ENCODE results near the gene ZSCAN21.
A peak's percentile ranks its signal among the peaks of the same experiment; 100 is the strongest.

The ZSCAN21 gene

DNA sequence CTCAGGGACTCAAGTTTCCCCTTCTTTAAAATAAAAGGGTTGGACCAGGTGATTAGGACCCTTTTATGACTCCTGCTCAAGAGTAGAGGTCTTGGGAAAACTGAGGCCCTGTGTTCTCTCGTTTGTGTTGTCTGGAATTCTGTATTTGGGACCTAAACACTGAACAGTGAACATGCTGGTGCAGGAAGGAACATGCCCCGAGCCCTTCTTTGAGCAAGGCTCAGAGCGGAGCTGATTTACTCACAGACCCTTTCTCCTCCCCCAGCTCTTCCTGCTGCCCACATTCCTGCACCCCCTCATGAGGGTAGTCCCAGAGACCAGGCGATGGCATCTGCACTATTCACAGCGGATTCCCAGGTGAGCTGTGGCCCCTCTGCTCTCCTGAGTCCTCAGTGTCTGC is 20.0 kb upstream of the ZSCAN21 start:
- no peak for DNase-seq

DNA sequence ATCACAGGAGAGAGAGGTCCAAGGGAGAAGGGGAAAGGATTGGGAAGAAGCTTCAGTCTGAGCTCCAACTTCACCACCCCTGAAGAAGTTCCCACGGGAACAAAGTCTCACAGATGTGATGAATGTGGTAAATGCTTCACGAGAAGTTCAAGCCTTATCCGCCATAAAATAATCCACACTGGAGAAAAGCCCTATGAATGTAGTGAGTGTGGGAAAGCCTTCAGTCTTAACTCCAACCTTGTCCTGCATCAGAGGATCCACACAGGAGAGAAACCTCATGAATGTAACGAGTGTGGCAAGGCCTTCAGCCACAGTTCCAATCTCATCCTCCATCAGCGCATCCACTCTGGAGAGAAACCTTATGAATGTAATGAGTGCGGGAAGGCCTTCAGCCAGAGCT is 16.0 kb upstream of the ZSCAN21 start:
- no peak for DNase-seq

DNA sequence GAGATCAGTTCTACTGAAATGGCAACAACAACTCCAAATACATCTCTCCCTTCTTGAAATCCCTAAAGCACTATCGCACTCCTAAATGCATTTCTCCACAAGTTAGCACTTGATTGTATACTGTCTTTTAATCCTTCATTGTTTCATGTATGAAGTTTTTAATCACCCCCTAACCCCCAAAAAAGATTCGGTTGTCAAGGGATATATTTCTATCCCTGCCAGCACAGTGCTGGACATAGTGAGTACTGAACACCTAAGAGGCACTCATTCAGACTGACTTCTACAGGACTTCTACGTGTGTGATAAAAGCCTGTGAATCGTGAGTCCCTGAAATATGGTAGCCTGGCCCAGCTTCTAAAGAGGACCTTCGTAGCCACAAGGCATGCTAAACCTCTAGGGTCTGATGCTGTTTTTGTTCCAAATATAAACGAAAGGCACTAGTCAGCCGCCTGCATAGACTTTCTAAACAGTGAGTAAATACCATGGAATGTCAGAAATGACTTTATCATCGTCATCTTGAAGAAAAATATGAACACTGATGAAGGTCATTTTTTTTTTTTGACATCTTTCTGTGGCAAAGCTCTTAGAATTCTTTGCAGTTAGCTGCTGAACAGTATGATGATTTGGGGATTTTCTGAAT is 14.6 kb upstream of the ZSCAN21 start:
- DNase-seq = no peak

DNA sequence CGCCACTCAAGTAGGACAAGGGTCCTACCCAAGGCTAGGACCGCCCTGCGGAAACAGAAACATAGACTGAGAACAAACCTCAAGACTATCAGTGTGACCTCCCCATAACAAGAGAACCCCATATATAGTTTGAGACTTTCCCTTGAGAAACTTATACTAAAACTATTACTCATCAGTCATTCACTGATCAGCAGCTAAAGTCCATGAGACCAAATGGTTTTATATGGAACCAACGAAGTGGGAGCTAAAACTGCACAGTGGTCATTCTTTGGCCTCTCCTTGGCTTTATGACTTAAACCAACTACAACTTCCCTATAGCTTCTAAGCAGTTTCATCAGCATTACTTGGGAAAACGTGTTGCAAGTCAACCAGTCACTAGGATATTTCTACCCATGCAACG is 13.7 kb upstream of the ZSCAN21 start:
- DNase-seq = no peak

DNA sequence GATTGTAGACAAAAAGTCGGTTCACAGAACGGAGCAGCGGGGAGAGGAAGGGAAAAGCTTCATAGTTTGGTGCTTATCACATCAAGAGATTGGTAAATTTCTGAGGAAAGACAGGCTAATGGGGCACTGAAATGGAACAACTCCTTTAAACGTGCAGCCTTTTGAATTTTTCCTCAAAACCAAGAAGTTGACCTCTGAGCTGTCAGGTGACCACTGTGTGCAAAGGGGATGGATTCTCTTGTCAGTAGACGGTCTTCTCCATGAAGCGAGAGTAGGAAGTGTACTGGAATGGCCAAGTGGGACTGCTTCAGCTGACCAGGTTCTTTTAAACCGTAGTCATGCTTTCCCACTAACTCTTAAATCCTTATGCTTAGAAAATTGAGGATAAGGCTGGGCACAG is 11.2 kb upstream of the ZSCAN21 start:
- DNase-seq = no peak

DNA sequence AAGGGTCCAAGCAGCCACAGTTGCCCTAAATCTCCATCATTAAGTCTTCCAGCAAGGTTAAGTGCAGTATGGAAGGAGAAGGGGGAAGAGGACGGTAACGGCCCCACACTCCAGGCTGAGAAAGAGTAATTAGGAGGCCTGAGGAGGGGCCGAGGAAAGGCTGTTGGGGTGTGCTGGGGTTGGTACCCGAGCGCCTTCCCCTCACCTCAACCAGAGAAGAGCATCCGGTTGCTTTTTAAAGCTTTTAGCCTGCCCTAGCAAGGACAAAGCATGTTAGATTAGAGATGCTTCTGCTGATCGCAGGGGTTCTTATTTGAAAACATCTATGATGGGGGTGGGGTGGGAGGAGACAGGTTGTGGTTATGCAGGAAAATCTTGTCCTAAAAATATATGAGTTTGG is 9.0 kb upstream of the ZSCAN21 start:
- DNase-seq = no peak

DNA sequence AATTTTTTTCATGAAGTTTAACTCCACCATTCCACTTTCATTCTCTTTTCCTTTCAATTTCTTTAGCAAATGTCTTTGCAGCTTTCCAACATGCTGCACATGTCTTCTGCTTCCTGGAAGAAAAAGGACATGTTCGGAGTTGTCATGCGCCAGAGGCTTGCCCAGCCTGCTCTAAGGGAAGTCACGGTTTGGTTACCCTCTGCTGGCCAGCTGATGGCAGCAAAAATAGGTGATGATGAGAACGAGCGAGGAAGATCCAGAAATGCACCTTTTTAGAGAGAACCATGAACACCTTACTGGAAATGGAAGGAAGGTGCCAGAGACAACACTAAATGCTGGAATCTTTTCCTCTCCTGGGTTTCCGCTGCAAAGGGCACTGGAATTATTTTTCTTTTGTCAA is 4.9 kb upstream of the ZSCAN21 start:
- DNase-seq = no peak

DNA sequence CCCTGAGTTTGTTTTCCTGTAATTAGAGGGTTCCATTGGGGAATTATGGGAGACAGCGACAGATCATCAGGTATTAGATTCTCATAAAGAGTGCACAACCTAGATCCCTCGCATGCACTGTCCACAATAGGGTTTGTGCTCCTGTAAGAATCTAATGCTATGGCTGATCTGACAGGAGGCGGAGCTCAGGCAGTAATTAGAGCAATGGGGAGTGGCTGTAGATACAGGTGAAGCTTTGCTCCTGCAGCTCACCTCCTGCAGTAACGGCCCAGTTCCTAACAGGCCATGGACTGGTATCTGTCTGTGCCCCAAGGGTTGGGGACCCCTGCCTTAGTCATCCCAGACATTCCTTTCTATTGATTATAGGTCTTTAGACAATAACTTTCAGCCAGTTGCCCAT is 894 bp upstream of the ZSCAN21 start:
- no peak for DNase-seq

DNA sequence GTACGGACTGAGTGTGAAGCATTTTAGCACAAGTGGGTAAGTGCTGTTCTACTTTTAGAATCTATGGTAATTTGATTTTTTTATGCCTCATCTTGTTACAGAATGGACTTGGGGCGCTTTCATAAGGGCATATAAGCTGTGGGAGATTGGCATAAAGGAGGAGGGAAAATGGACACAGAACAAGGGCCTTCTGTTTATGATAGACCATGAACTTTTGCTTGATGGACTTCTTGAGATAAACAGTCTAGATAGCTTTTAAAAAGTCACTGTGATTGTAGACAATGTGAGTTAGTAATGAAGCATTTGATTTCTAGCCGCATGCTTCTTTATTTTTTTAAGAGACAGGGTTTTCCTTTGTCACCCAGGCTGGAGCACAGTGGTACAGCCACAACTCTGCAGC is 2.0 kb downstream of the ZSCAN21 start:
- no peak for DNase-seq

DNA sequence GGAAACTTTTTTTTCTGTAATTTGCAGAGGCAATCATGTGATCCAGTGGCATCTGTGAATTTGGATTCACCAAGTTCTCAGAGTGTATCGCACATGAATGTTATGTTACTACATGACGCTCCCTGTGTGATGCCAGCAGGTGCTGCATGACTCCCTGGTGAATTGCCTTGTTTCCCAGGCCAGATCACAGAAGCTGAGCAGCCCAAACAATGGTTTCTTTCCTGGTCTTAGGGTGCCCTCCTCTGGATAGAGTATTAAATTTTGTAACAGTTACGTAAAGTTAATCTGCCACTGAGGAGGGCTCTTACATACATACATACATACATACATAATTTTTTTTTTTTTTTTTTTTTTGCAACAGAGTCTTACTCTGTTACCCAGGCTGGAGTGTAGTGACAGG is 3.6 kb downstream of the ZSCAN21 start:
- DNase-seq = peak; percentile 76

DNA sequence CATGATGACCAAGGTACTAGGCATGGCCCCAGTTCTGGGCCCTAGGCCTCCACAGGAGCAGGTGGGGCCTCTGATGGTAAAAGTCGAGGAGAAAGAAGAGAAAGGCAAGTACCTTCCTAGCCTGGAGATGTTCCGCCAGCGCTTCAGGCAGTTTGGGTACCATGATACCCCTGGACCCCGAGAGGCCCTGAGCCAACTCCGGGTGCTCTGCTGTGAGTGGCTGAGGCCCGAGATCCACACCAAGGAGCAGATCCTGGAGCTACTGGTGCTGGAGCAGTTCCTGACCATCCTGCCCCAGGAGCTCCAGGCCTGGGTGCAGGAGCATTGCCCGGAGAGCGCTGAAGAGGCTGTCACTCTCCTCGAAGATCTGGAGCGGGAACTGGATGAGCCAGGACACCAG is 7.4 kb downstream of the ZSCAN21 start:
- no peak for DNase-seq

DNA sequence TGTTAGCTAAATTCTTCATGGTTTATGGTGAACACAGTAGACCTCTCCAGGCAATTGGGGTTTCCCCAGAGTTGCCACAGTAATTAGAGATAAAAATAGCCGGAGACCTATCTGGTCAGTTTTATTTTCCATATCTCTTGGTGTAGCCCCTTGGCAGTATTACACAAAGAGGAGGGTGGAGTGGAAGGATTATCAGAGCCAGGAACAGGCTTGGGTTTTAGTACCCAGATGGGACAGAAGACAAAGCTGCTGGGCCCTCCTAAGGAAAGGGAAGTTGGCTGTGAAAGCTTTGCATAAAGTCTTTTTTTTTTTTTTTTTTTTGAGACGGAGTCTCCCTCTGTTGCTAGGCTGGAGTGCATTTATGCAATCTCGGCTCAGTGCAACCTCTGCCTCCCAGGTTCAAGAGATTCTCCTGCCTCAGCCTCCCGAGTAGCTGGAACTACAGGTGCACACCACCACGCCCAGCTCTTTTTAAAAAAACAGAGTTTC is 9.7 kb downstream of the ZSCAN21 start:
- DNase-seq = no peak

DNA sequence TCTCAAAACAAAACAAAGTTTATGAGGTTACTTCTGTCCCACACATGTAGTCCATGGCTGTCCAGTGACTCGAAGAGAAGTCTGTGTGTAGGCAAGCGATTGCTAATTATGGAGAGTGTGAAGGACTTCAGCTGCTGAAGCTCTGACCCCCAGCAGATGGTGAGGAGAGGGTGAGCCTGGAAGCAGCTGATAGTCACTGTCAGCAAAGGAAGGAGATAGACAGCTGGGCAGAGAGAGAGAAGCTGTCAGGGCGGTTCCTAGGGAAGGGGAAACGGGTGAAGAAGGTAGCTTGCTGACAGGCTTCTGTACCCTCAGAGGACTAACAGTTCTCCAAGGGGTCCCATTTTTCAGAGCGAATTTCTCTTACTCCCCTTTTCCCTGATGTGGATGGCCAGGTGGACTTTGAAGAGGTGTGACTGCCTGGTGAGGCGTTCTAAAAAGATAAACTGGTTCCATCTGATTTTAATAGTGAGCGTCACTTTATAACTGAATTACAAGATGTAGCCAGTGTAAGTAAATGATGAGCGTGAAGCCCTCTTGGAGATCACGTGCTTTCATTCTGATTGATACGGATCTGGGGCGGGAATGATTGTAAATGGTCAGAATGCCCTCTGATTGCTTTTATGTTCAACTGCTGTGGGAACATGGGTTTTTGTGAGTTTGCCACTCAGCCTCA is 12.1 kb downstream of the ZSCAN21 start:
- DNase-seq = no peak

DNA sequence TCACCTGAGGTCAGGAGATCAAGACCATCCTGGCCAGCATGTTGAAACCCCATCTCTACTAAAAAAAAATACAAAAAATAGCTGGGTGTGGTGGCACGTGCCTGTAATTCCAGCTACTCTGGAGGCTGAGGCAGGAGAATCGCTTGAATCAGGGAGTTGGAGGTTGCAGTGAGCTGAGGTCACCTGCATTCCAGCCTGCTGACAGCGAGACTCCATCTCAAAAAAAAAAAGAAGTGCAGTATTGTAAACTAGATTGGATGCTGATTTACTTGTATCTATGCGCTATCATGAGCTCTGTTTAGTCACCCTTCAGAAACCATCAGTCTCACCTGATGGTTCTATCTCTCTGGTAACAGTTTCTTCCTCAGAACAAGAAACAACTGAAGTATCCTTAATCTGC is 13.8 kb downstream of the ZSCAN21 start:
- DNase-seq = no peak

DNA sequence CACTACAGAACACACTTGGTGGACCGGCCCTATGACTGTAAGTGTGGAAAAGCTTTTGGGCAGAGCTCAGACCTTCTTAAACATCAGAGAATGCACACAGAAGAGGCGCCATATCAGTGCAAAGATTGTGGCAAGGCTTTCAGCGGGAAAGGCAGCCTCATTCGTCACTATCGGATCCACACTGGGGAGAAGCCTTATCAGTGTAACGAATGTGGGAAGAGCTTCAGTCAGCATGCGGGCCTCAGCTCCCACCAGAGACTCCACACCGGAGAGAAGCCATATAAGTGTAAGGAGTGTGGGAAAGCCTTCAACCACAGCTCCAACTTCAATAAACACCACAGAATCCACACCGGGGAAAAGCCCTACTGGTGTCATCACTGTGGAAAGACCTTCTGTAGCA is 14.6 kb downstream of the ZSCAN21 start:
- DNase-seq = no peak

DNA sequence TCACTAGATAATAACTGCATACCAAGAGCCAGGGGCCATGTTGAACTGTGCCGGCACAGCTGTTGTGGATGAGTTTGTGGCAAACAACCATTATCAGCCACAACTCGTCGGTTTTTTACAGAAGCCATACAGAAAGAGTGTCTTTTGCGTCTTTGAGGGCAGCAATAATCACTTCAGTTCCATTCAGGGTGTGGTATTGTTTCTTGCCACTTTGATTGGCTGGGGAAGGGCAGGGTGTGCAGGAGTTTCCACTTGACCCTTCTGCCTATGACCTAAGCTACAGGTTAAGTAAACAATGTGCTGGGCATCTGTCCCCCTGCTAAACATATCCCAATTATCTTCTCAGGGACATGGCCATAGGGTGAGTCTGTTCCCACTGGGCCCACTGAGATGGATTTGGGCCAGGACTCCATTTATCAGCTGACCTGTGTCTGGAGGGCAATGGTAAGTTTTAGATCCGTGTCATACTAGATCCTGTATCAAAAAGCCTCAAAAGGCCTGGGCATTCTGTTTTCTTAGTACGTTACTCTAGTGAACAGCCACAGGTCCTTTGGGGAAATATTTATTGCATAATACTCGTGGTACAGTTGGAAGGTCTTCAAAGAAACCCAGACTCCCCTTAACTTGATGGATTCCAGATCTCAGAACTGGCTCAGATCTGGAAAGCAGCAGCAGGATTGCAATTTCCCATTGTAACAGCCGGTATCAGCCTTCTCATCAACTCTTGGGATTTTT is 16.0 kb downstream of the ZSCAN21 start:
- DNase-seq = no peak

DNA sequence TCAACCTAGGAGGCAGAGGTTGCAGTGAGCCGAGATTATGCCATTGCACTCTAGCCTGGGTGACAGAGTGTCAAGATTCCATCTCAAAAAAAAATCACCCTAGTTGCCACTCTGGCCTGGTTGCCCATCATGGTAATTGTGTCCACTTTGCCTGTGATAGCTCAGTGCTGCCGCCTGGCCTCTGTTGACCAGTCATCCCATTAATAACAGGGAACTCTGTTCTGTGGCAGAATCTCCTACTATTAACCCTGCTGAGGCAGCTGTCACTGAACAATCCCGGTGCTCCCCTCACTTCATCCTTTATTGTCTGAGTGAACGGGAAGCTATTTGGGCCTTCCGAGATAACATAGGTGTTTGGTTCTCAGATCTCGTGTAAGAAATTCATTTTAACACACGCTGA is 17.4 kb downstream of the ZSCAN21 start:
- DNase-seq = no peak

DNA sequence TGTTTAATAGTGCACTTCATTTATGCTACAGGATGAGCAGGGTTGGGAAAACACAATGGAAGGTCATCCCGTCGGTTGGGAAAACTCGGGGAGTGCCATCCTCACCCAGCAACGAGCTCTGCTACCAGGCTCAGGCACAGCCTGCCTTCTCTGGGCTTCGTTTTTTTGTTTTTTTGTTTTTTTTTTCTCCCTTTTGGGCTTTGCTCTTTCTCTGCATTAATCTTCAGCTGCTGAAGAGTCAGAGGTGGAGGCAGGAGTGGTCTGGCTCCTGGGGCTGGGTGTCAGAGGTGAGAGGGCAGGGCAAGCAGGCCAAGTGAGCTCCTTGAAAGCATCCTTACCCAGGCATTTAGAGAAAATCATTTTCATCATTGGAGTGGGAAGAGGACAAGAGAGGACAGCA is 20.4 kb downstream of the ZSCAN21 start:
- DNase-seq = no peak

DNA sequence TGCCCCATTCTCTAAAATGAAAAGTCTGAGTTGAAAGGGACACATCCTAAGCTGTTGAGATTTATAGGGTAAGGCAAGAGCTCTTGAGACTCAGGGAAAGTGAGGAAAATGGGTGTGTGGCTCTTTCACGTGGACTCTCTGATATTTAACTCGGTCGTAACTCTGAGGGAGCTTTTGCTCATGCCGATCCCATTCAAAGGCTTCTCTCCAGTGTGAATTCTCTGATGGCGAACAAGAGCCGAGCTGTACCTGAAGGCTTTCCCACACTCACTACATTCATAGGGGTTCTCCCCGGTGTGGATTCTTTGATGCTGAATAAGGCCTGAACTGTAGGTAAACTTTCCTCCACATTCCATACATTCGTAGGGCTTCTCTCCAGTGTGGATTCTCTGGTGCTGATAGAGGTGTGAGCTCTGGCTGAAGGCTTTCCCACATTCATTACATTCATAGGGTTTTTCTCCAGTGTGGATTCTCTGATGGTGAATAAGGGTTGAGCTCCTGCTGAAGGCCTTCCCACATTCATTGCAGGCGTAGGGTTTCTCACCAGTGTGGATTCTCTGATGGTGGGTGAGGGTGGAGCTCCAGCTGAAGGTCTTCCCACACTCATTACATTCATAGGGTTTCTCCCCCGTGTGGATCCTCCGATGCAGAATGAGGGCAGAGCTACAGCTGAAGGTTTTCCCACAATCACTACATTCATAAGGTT is 21.6 kb downstream of the ZSCAN21 start:
- no peak for DNase-seq

DNA sequence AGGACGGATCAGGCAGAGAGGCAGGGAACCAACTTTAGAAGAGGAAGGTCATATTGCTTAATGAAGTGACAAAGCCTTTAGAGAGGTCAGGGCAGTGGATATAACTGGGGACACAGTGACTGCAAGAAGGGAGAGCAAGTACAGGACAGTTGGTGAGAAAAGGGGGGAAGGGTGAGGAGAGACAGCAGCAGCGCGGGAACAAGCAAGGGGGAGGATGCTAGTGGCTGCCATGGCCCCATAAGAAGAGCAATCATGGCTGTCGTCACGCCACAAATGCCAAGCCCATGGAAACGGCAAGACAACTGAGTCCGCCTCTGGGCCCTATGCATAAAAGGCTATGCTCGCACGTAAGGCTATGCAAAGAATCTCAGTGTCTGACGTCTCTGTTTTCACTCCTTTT is 22.9 kb downstream of the ZSCAN21 start:
- DNase-seq = no peak

DNA sequence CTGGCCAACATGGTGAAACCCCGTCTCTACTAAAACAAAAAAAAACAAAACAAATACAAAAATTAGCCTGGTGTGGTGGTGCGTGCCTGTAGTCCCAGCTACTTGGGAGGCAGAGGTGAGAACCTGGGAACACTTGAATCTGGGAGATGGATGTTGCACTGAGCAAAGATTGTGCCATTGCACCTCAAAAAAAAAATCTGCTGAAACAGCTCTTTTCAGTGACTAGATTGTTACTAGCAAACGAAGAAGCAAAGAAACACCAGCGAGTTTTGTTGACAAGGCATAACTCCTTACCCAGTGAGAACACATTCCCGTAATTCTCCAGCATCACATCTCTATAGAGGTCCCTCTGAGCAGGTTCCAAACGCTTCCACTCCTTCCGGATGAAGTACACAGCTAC is 25.3 kb downstream of the ZSCAN21 start:
- DNase-seq = no peak

DNA sequence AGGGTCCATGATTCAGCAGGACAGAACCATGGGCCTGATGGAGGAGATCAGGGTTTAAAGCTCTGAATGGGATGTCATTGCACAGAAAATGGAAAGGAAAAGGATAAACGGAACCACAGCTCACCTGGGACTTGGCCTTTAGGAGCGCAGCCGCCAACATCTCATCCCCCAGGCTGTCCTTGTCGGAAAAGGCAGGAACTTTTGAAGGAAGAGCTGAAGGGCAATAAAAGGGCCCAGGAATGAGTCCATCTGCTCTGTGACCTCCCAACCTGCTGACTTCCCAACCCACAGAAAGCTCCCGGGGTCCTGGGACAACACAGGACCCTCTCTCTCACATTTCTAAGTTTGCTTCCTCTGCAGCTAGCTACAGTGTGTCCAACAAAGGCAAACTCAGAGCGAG is 25.8 kb downstream of the ZSCAN21 start:
- DNase-seq = no peak

DNA sequence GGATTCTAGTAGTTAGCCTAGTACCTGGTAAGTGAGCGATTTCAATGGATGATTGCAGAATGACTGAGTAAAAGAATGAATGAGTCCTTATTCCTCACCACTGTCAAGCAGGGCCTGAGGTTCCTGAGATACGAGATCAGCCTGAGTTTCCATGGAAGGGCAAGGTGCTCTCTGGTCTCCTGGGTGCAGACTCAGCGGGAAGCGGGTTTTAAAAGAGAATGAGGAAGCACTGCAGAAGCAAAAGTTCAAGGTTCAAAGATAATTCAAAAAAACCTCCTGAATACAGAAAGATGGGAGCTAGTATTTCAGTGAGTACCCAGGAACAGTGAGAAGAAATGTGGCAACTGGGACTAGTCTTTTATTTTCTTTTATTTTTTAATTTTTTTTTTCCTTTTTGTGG is 27.6 kb downstream of the ZSCAN21 start:
- no peak for DNase-seq

Data from NCI-H1092 (cell line).